Chondrocyte (in vitro differentiated cells): Measurements from ENCODE around the gene DMD. TPM values are rescaled to one million over a fixed set of nuclear protein-coding genes. Genes with fewer than 3 reads are reported as not detected.

Source experiments
- DNase-seq: peaks from one replicate; pipeline ENCODE4 v3.0.0; 2021; ENCODE audit warnings: mixed read lengths, low spot score
- H3K27ac Mint-ChIP-seq: one replicate; pipeline ENCODE4 v1.8.0; 2021; ENCODE audit warnings: mild to moderate bottlenecking, moderate library complexity, mixed read lengths; ENCODE audit not compliant: unreplicated experiment
- H3K27me3 Mint-ChIP-seq: 2 replicates; pipeline ENCODE4 v1.8.0; 2021; ENCODE audit warnings: low read depth, mixed read lengths
- H3K36me3 Mint-ChIP-seq: 2 replicates; pipeline ENCODE4 v1.8.0; 2021; ENCODE audit warnings: low read depth, mixed read lengths
- H3K4me1 Mint-ChIP-seq: 2 replicates; pipeline ENCODE4 v1.8.0; 2021; ENCODE audit warnings: low read depth, mild to moderate bottlenecking, mixed read lengths
- H3K4me3 Mint-ChIP-seq: one replicate; pipeline ENCODE4 v1.8.0; 2021; ENCODE audit warnings: mild to moderate bottlenecking, moderate library complexity, mixed read lengths; ENCODE audit not compliant: unreplicated experiment
- H3K9me3 Mint-ChIP-seq: 2 replicates; pipeline ENCODE4 v1.8.0; 2021; ENCODE audit warnings: low read depth, mixed read lengths
- total RNA-seq: library from RNA; stranded (reverse); gene quantifications from 3 replicates; pipeline ENCODE4 v1.2.1, GENCODE V29; 2021
- TF ChIP-seq, protein P1 (sequence below): fragments of 200-600 bp; sonication (generic); IDR thresholded peaks from 2 replicates; pipeline ENCODE4 v1.5.0; 2021; ENCODE audit warnings: antibody characterized with exemption, mild to moderate bottlenecking, moderate library complexity

The DMD gene
- total RNA-seq, 1 donor from 2014 or later: 201 TPM

DNA sequence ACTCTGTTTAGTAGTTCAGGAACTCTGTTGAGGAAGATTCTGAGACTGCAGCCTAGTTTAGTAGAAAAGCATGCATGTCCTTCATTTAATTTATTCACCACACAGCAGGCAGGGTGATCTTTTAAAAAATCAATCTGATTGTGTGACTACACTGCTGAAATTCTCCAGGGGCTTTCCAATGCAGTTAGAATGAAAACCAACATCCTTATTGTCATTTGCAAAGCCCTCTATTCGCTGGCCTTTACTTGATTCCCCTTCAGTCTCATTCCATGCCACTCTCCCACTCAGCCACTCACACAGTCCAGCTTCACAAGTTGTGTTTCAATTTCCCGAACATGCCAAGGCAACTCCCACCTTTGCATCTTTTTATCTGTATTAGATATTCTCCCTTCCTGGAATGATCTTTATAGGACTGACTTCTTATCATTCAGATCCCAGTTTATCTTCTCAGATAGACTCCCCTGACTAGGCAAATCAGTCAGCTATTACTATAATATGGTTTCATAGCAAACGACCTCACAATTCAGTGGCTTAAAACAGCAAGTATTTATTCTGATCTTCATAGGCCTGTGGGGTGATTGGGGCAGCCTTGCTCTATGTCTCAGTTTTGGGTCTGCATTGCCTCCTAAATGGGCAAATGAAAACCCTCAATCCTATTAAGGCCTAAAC, 2118.2 kb downstream of the DMD start:
- no peaks in the 10 kb centered on the region for H3K36me3 Mint-ChIP-seq
- TF ChIP-seq, protein P1, sequence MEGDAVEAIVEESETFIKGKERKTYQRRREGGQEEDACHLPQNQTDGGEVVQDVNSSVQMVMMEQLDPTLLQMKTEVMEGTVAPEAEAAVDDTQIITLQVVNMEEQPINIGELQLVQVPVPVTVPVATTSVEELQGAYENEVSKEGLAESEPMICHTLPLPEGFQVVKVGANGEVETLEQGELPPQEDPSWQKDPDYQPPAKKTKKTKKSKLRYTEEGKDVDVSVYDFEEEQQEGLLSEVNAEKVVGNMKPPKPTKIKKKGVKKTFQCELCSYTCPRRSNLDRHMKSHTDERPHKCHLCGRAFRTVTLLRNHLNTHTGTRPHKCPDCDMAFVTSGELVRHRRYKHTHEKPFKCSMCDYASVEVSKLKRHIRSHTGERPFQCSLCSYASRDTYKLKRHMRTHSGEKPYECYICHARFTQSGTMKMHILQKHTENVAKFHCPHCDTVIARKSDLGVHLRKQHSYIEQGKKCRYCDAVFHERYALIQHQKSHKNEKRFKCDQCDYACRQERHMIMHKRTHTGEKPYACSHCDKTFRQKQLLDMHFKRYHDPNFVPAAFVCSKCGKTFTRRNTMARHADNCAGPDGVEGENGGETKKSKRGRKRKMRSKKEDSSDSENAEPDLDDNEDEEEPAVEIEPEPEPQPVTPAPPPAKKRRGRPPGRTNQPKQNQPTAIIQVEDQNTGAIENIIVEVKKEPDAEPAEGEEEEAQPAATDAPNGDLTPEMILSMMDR: no peak
- H3K4me3 Mint-ChIP-seq: no peak overlapping the region
- no peak for DNase-seq
- H3K27ac Mint-ChIP-seq: no peak overlapping the region
- H3K27me3 Mint-ChIP-seq: no peaks in the 10 kb centered on the region
- peaks cover 24% of the 10 kb centered on the region for H3K9me3 Mint-ChIP-seq
- no peaks in the 10 kb centered on the region for H3K4me1 Mint-ChIP-seq

DNA sequence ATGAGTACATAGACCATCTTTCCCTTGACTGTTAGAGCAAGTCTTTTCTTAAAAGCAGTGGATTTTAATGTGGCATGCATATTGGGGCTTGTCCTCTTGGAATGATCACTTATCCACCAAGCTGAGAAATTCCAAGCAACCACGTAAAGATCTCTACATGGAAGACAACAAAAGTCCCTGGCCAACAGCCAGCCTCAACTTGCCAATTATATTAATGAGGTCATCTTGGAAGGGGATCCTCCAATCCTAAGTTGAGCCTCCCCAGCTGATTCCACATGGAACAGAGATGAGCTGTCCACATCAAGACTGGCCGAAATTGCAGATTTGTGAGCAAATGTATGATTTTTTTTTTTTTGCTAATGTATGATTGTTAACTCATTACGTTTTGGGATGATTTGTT, 2118.9 kb downstream of the DMD start:
- Mint-ChIP-seq H3K4me1 (no peaks in the 10 kb centered on the region), H3K9me3 (peaks cover 24% of the 10 kb centered on the region), H3K27me3 (no peaks in the 10 kb centered on the region), H3K4me3 (no peak overlapping the region), H3K27ac (no peak overlapping the region), H3K36me3 (no peaks in the 10 kb centered on the region)
- TF ChIP-seq, protein P1: no peak
- no peak for DNase-seq

DNA sequence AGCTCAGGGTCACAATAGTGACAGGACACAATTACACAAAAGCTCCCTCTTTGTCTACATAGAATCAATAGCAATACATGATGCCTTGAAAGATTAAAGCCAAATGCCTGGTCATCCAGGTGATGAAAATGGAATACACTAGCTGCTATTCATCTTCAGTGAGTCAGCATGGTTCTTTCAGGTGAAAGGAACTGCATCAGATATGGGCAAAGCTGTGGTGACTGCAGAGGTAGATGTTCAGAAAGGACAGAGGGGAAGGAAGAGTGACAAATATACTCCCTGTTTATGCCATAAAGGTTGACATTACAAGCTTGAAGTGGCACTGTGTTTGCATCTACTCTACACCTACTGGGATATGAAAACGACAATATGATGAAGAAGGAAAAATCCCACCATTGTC, 2119.5 kb downstream of the DMD start:
- no peak overlapping the region for H3K4me3 Mint-ChIP-seq
- no peaks in the 10 kb centered on the region for H3K27me3 Mint-ChIP-seq
- H3K36me3 Mint-ChIP-seq: no peaks in the 10 kb centered on the region
- TF ChIP-seq, protein P1: no peak
- no peaks in the 10 kb centered on the region for H3K4me1 Mint-ChIP-seq
- H3K27ac Mint-ChIP-seq: no peak overlapping the region
- peaks cover 22% of the 10 kb centered on the region for H3K9me3 Mint-ChIP-seq
- no peak for DNase-seq

DNA sequence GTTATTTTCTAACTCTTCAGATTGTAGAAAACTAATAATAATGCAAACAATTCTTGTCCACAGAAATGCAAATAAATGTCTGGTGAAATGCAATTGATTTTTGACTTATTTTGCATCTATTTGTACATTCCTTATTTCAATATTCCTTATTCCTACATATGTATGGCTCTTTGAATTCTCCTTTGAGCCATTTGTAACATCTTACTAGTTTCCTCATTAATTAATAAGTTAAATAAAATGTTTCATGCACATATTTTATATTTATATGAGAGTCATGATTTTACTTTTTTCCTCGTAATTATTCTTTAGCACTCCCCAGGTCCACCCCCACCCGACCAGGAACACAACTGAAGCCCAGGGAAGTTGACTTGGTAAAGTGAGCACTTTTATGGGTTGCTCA, 2136.8 kb downstream of the DMD start:
- no peak overlapping the region for H3K4me3 Mint-ChIP-seq
- no peaks in the 10 kb centered on the region for H3K27me3 Mint-ChIP-seq
- peaks cover 4% of the 10 kb centered on the region for H3K36me3 Mint-ChIP-seq
- no peak overlapping the region for H3K27ac Mint-ChIP-seq
- peaks cover 29% of the 10 kb centered on the region for H3K9me3 Mint-ChIP-seq
- DNase-seq: no peak
- no peaks in the 10 kb centered on the region for H3K4me1 Mint-ChIP-seq
- TF ChIP-seq, protein P1: no peak

DNA sequence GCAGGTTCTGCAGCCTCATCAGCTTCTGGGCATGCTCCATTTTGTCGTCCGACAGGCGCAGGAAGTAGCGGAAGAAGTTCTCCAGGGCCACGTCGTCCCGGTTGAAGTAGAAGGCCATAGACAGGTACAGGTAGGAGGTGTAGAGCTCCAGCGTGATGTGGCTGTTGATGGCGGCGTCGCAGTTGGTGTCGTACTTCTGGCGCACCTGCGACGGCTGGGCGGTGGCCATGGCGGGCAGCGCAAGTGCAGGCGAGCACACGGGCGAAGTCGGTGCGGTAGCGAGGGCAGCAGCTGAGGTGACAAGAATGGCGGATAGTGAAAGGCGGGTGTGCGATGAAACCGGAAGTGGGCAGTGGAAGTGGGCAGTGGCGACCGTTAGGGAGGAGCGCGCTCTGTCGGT, 2139.6 kb downstream of the DMD start, which contains the start of gene FTHL17:
TSS of gene FTHL17 (minus strand) at position 317 of the 400 bp plus-strand sequence. CDS start at position 229, 88 bp downstream.
- H3K4me1 Mint-ChIP-seq: no peaks in the 10 kb centered on the region
- peaks cover 4% of the 10 kb centered on the region for H3K36me3 Mint-ChIP-seq
- peak; percentile 81 for DNase-seq
- TF ChIP-seq, protein P1: no peak
- peaks cover 28% of the 10 kb centered on the region for H3K9me3 Mint-ChIP-seq
- H3K27ac Mint-ChIP-seq: no peak within 1 kb of the TSS
- H3K4me3 Mint-ChIP-seq: no peak within 1 kb of the TSS
- no peaks in the 10 kb centered on the region for H3K27me3 Mint-ChIP-seq
